NOMO-1 treated with dmso at 0.1 percent for 144 hours (cell line): ENCODE results near the gene MUC22.

Experiments
- DNase-seq: peaks from one replicate; lab custom pipeline; 2025; ENCODE audit not compliant: unreplicated experiment; lab: John Stamatoyannopoulos, UW

Gene MUC22

GRCh38 chr6:31075528-31075927 lies 65.3 kb downstream of the MUC22 start:
- DNase-seq, result no peak

GRCh38 chr6:31076611-31077010 lies 66.3 kb downstream of the MUC22 start:
- no peak for DNase-seq

GRCh38 chr6:31079656-31080261 lies 69.5 kb downstream of the MUC22 start:
- DNase-seq, result peak; percentile 26

GRCh38 chr6:31081872-31082271 lies 71.6 kb downstream of the MUC22 start:
- no peak for DNase-seq

- DNase-seq, result no peak
These were observed 73.6 kb downstream of the MUC22 start for GRCh38 chr6:31083742-31084354.
